Renal cortex interstitium (tissue), 11 donors: Measurements from ENCODE around the gene TTC5. TPM values are rescaled to one million over a fixed set of nuclear protein-coding genes. Genes with fewer than 3 reads are reported as not detected.
A peak's percentile ranks its signal among the peaks of the same experiment; 100 is the strongest.
"Not testable (repeated sequence)": the region's sequence is repeated elsewhere in the genome, so short reads cannot be mapped to it uniquely, and the experiment has no call there.

Source experiments
- DNase-seq, 11 donors: peaks; one replicate each; pipeline ENCODE4 v3.0.0-alpha.2; 2013; ENCODE audit warnings: low read depth in 9 of 11, low spot score in 4 of 11; ENCODE audit errors: extremely low read depth in 1 of 11
- polyA plus RNA-seq, 3 donors: library from polyadenylated mRNA; unstranded; fragments of 120-200 nt; gene quantifications; one replicate each; pipeline ENCODE4 v1.2.1, GENCODE V29; 2013; ENCODE audit not compliant: insufficient read length in 3 of 3

The TTC5 gene
- polyA plus RNA-seq, 3 donors: 24.9 to 31.0 (median 29.6) TPM

DNA sequence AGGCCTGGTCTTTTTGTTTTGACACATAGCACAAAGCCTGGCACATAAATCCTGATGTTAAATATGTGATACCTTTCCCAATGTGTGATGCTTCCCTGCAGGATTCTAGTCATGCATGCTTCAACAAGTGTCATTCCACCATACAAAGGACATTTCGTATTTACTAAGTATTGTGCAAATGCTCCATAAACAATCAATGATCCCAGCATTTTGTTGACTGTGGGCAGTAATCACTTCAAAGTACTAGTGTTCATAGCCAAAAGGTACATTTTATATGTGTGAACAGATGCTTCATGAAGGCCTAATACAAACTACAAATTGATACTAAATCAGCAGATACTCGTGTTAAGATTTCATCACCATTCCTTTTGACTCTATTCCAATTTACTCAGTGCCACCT lies 23.0 kb upstream of the TTC5 start:
- DNase-seq: no peak

- peak in 8 of 11 donors; percentile 33 to 80 (median 57) for DNase-seq
Measured at GRCh38 chr14:20327005-20327869, 21.5 kb upstream of the TTC5 start.

GRCh38 chr14:20317720-20318119 lies 12.0 kb upstream of the TTC5 start:
- DNase-seq: no peak

- DNase-seq: no peak
Measured at GRCh38 chr14:20314026-20314425, 8.3 kb upstream of the TTC5 start.

DNA sequence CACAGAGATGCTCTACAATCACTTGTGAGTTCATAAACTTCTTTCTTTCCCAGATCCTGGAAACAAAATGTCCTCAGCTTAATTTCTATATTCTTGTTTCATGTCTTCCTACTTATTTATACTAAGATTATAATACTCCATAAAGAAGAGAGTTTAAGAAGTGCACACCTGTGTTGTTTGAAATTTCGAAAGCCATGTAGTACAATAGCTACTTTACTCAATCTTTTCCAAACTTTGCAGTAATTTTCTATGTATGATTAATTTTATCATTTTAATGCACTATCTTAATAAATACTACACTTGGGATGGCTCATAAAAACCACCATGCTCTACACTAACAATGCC lies 300 bp upstream of the TTC5 start:
- no peak for DNase-seq

DNA sequence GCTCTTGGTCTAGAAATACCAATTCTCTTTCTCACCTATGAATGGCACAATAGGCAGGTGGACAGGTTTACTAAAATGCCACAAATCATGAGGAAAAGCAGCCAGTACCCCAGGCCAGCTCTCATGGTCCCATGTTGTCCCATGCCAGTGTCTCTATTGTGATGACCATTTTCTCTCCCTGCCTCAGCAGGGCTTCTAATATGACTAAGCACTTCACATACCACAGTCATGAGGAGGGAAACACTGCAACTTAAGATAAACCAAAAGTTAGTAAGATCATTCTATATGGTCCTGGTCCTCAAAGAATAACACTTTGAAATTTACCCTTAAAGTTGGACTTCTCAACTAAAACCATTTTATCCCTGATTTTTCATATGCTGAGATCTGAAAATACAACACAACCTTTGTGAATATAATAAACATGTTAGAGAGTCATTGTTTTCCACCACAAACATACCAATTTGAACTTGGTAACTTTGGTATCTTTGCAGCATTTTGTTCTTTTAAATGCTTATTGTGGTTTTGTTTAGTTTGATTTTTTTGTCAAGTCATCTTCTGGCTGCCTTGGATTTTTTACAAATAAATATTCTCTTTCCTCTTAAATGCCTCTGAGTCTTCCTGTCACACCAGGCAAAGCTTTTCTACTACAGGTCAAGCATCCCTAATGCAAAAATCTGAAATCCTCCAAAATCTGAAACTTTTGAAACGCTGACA lies 3.6 kb downstream of the TTC5 start:
- no peak for DNase-seq

DNA sequence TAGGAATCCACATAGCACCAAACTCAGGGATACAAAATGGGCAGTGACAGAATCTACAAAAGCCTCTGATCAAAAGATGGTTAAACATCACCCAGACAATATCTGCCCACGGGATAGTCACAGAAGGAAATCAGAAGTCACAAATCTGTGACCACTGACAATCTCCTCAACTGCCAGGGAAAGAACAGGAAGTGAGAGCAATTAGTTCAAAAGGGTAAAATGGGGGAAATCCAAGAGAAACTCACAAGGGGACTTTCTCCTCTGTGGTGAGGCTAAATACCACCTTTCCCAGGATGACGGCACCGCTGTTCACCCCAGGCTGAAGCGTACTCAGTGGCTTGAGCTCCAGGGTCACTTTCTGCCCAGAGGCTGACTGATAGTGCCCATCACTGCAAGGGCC lies 10.7 kb downstream of the TTC5 start:
- no peak for DNase-seq

DNA sequence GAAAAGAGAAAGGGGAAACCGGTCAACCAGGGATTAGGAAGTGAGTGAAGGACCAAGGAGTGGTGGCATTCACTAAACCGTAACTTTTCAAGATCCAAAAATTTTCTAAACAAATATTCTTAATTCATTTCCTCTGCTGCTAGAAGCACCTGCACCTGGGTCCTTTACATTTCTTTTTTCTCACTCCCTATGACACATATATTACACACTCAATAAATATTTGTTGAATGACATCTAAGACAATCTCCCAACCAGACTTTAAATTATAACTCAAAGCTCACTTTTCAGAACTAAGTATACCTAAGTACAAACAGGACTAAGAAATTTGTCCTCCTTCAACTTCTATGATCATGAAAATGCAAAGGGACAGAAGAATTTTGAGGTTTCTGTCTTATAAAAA lies 11.1 kb downstream of the TTC5 start:
- no peak for DNase-seq

GRCh38 chr14:20281998-20282397 lies 23.8 kb downstream of the TTC5 start:
- DNase-seq: not testable (repeated sequence)

GRCh38 chr14:20280265-20280664 lies 25.5 kb downstream of the TTC5 start:
- DNase-seq: not testable (repeated sequence)

GRCh38 chr14:20278414-20278813 lies 27.3 kb downstream of the TTC5 start:
- peak in 1 of 11 donors; percentile 0 for DNase-seq

DNA sequence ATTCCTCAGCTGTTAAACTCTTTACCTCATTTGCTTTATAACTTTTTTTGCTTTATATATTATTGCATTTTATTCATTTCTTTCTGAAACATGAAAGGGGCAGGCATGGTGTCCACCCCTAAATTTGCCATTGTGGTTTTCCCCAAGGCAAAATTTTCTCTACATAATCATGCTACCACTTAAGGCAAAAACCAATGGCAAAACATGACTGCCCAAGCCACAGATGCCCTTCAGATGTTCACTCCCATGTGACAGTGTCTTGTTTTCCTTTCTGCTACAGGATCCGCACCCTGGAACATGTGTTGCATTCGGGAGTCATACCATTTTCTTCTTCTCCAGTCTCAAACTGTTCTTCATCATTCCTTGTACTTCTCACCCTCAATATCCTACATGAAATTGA lies 28.3 kb downstream of the TTC5 start:
- DNase-seq: no peak

- DNase-seq: no peak
Measured at GRCh38 chr14:20274062-20274461, 31.7 kb downstream of the TTC5 start.

GRCh38 chr14:20264361-20264760 lies 41.4 kb downstream of the TTC5 start:
- DNase-seq: not testable (repeated sequence)

DNA sequence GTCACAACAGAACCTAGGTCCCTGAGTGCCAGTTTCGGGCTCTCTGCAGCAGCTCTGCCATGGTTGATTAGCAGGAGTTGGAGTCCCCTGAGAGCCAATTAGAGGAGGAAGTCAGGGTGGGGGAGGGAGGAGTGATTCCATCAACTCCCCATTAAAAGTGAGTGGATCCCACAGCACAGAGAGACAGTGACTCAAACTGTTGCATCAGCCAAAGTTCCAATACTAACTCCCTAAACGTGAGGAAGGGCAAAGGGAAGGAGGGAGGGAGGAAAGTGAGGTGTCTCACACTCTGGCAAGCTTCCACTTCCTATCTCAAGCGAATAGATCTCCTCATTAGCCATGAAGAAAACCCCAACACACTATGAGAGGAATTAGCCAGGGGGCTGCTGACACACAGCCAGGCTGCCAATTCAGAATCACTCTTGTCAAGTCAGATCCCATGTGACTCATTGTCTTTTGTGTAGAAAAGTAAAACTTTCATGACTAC lies 43.1 kb downstream of the TTC5 start:
- DNase-seq: no peak

DNA sequence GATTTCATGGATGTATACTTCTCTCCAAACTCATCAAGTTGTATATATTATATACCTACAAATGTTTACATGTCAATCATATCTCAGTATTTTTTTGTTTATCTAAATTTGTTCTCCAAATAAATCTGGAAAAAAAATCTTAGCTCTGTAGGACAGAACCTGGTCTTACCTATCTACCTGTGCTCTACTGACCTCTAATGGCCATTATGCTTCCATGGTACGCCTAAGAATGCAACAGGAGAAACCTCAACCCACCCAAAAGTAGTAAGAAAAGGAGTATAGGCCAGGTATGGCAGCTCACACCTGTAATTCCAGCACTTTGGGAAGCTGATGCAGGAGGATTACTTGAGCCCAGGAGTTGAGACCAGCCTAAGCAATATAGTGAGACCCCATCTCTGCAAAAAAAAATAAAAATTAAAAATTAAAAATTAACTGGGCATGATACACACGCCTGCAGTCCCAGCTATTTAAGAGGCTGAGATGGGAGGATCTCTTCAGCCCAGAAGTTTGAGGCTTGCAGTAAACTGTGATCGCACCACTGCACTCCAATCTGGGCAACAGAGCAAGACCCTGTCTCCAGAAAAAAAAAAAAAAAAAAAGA lies 58.0 kb downstream of the TTC5 start:
- DNase-seq: no peak
